Measurements from ENCODE around the gene PIRT.

The PIRT gene

GRCh38 chr17:10827898-10828552, 9.9 kb downstream of the PIRT start:
- Histone ChIP-seq H2AFZ (ENCODE audit: low read length) (no peak overlapping the region), H3K4me3 (ENCODE audit: low read length) (no peak overlapping the region), H3K9ac (ENCODE audit: low read length) (no peak overlapping the region), H3K4me1 (ENCODE audit: low read length) (no peaks in the 10 kb centered on the region), H4K20me1 (ENCODE audit: insufficient read depth, low read length) (no peaks in the 10 kb centered on the region), H3K79me2 (ENCODE audit: low read length) (no peaks in the 10 kb centered on the region), H3K4me2 (ENCODE audit: low read depth, low read length) (no peak overlapping the region), H3K27ac (ENCODE audit: low read length) (no peak overlapping the region), H3K27me3 (replicated peaks; ENCODE audit: insufficient read depth, low read length) (no peaks in the 10 kb centered on the region), H3K9me3 (replicated peaks; ENCODE audit: insufficient read depth, low read length) (no peaks in the 10 kb centered on the region), H3K36me3 (replicated peaks; ENCODE audit: insufficient read depth, low read length) (no peaks in the 10 kb centered on the region), H3K9me2 (replicated peaks; ENCODE audit: insufficient read depth, low read length) (no peaks in the 10 kb centered on the region), H3F3A (ENCODE audit: insufficient read depth, low read length) (no peaks in the 10 kb centered on the region)
- no peak for DNase-seq
- TF ChIP-seq EZH2 (optimal IDR thresholded peaks at IDR 0.05; ENCODE audit: low read depth, low read length) (no peak), EZH2phosphoT487 (IDR thresholded peaks at IDR 0.05; ENCODE audit: low read length) (no peak), CTCF (IDR thresholded peaks at IDR 0.05; ENCODE audit: low read length) (no peak)

GRCh38 chr17:10824874-10825273, 13.0 kb downstream of the PIRT start:
- Histone ChIP-seq H3K36me3 (replicated peaks; ENCODE audit: insufficient read depth, low read length) (no peaks in the 10 kb centered on the region), H3K9ac (ENCODE audit: low read length) (no peak overlapping the region), H3K27me3 (replicated peaks; ENCODE audit: insufficient read depth, low read length) (no peaks in the 10 kb centered on the region), H3K4me2 (ENCODE audit: low read depth, low read length) (no peak overlapping the region), H3F3A (ENCODE audit: insufficient read depth, low read length) (no peaks in the 10 kb centered on the region), H3K4me1 (ENCODE audit: low read length) (no peaks in the 10 kb centered on the region), H3K79me2 (ENCODE audit: low read length) (no peaks in the 10 kb centered on the region), H3K9me2 (replicated peaks; ENCODE audit: insufficient read depth, low read length) (no peaks in the 10 kb centered on the region), H3K27ac (ENCODE audit: low read length) (no peak overlapping the region), H3K4me3 (ENCODE audit: low read length) (no peak overlapping the region), H4K20me1 (ENCODE audit: insufficient read depth, low read length) (no peaks in the 10 kb centered on the region), H3K9me3 (replicated peaks; ENCODE audit: insufficient read depth, low read length) (no peaks in the 10 kb centered on the region), H2AFZ (ENCODE audit: low read length) (no peak overlapping the region)
- no peak for DNase-seq
- TF ChIP-seq EZH2phosphoT487 (IDR thresholded peaks at IDR 0.05; ENCODE audit: low read length) (no peak), EZH2 (optimal IDR thresholded peaks at IDR 0.05; ENCODE audit: low read depth, low read length) (no peak), CTCF (IDR thresholded peaks at IDR 0.05; ENCODE audit: low read length) (no peak)

- H3K9me2 ChIP-seq (replicated peaks; ENCODE audit: insufficient read depth, low read length) = no peaks in the 10 kb centered on the region
- no peaks in the 10 kb centered on the region for H3F3A ChIP-seq (ENCODE audit: insufficient read depth, low read length)
- no peak overlapping the region for H3K27ac ChIP-seq (ENCODE audit: low read length)
- no peaks in the 10 kb centered on the region for H4K20me1 ChIP-seq (ENCODE audit: insufficient read depth, low read length)
- H3K36me3 ChIP-seq (replicated peaks; ENCODE audit: insufficient read depth, low read length) = no peaks in the 10 kb centered on the region
- H3K79me2 ChIP-seq (ENCODE audit: low read length) = no peaks in the 10 kb centered on the region
- no peak overlapping the region for H3K9ac ChIP-seq (ENCODE audit: low read length)
- H2AFZ ChIP-seq (ENCODE audit: low read length) = no peak overlapping the region
- no peaks in the 10 kb centered on the region for H3K4me1 ChIP-seq (ENCODE audit: low read length)
- DNase-seq = no peak
- no peaks in the 10 kb centered on the region for H3K9me3 ChIP-seq (replicated peaks; ENCODE audit: insufficient read depth, low read length)
- H3K27me3 ChIP-seq (replicated peaks; ENCODE audit: insufficient read depth, low read length) = no peaks in the 10 kb centered on the region
- no peak overlapping the region for H3K4me2 ChIP-seq (ENCODE audit: low read depth, low read length)
- no peak overlapping the region for H3K4me3 ChIP-seq (ENCODE audit: low read length)
- TF ChIP-seq CTCF (IDR thresholded peaks at IDR 0.05; ENCODE audit: low read length) = no peak
- TF ChIP-seq EZH2 (optimal IDR thresholded peaks at IDR 0.05; ENCODE audit: low read depth, low read length) = no peak
- TF ChIP-seq EZH2phosphoT487 (IDR thresholded peaks at IDR 0.05; ENCODE audit: low read length) = no peak
Measured at GRCh38 chr17:10821770-10822169, 16.1 kb downstream of the PIRT start.
